Neural cell (in vitro differentiated cells): ENCODE results near the gene ANO5. TPM values are rescaled to one million over a fixed set of nuclear protein-coding genes. Genes with fewer than 3 reads are reported as not detected.

Source experiments
- H2AFZ ChIP-seq: fragments of 200-600, 300-800 bp; sonication (generic), shearing (Covaris generic); 2 replicates; pipeline ENCODE4 v1.6.0; 2014; ENCODE audit warnings: low read depth, mild to moderate bottlenecking, antibody characterized with exemption, low read length, moderate library complexity
- H3F3A ChIP-seq: fragments of 200-600 bp; shearing (Covaris generic); 2 replicates; pipeline ENCODE4 v1.6.1; 2016; ENCODE audit warnings: mild to moderate bottlenecking, moderate library complexity, mixed read lengths, antibody characterized with exemption, low read length; ENCODE audit not compliant: insufficient read depth, poor library complexity, severe bottlenecking
- H3K27ac ChIP-seq: fragments of 200-600, 300-800 bp; sonication (generic), shearing (Covaris generic); 2 replicates; pipeline ENCODE4 v1.5.1; 2014; ENCODE audit warnings: mild to moderate bottlenecking, low read length, moderate library complexity
- H3K27me3 ChIP-seq: fragments of 300-800, 200-600 bp; sonication (generic), shearing (Covaris generic); 2 replicates; pipeline ENCODE4 v1.6.0; 2014; ENCODE audit warnings: mild to moderate bottlenecking, low read depth, low read length, moderate library complexity; ENCODE audit not compliant: insufficient read depth
- H3K36me3 ChIP-seq: fragments of 300-800, 200-600 bp; sonication (generic), shearing (Covaris generic); 2 replicates; pipeline ENCODE4 v1.5.1; 2014; ENCODE audit warnings: mild to moderate bottlenecking, antibody characterized with exemption, low read length, moderate library complexity; ENCODE audit not compliant: insufficient read depth
- H3K4me2 ChIP-seq: fragments of 300-800, 200-600 bp; sonication (generic), shearing (Covaris generic); 2 replicates; pipeline ENCODE4 v1.6.0; 2014; ENCODE audit warnings: mild to moderate bottlenecking, low read length
- H3K4me3 ChIP-seq: fragments of 300-800, 200-600 bp; sonication (generic), shearing (Covaris generic); 2 replicates; pipeline ENCODE4 v1.5.1; 2014; ENCODE audit warnings: mild to moderate bottlenecking, low read length, moderate library complexity
- H3K79me2 ChIP-seq: fragments of 200-600 bp; shearing (Covaris generic); replicated peaks from 2 replicates; pipeline ENCODE4 v1.6.0; 2014; ENCODE audit warnings: mild to moderate bottlenecking, low read length, moderate library complexity; ENCODE audit not compliant: insufficient read depth
- H3K9ac ChIP-seq: fragments of 300-800, 200-600 bp; sonication (generic), shearing (Covaris generic); 2 replicates; pipeline ENCODE4 v1.6.1; 2016; ENCODE audit warnings: mild to moderate bottlenecking, low read length, mixed read lengths
- H3K9me2 ChIP-seq: fragments of 200-600 bp; shearing (Covaris generic); 2 replicates; pipeline ENCODE4 v1.6.1; 2016; ENCODE audit warnings: mild to moderate bottlenecking, low read length, mixed read lengths; ENCODE audit not compliant: insufficient read depth
- H3K9me3 ChIP-seq: fragments of 200-600, 300-800 bp; sonication (generic), shearing (Covaris generic); 2 replicates; pipeline ENCODE4 v1.6.1; 2016; ENCODE audit warnings: mild to moderate bottlenecking, mixed run types, low read length, moderate library complexity, mixed read lengths
- H4K20me1 ChIP-seq: fragments of 200-600 bp; shearing (Covaris generic); 2 replicates; pipeline ENCODE4 v1.6.1; 2016; ENCODE audit warnings: mild to moderate bottlenecking, mixed run types; ENCODE audit not compliant: insufficient read depth
- CTCF ChIP-seq: fragments of 450-650 bp; IDR thresholded peaks from 2 replicates; pipeline ENCODE4 v1.5.1; 2014; ENCODE audit warnings: antibody characterized with exemption, mild to moderate bottlenecking, moderate library complexity; ENCODE audit not compliant: poor library complexity, severe bottlenecking
- EP300 ChIP-seq: fragments of 450-650 bp; conservative IDR thresholded peaks from 2 replicates; pipeline ENCODE4 v1.6.1; 2014; ENCODE audit warnings: antibody characterized with exemption, mild to moderate bottlenecking, moderate library complexity; ENCODE audit not compliant: poor library complexity, severe bottlenecking
- EZH2 ChIP-seq: fragments of 200-600, 300-800 bp; shearing (Covaris generic), sonication (generic); IDR thresholded peaks from 2 replicates; pipeline ENCODE4 v1.6.1; 2014; ENCODE audit warnings: antibody characterized with exemption, low read length, borderline replicate concordance, mild to moderate bottlenecking; ENCODE audit not compliant: insufficient read depth, poor library complexity, severe bottlenecking
- MXI1 ChIP-seq: fragments of 450-650 bp; conservative IDR thresholded peaks from 2 replicates; pipeline ENCODE4 v1.6.1; 2014; ENCODE audit warnings: antibody characterized with exemption, mild to moderate bottlenecking; ENCODE audit not compliant: poor library complexity, severe bottlenecking
- POLR2AphosphoS5 ChIP-seq: IDR thresholded peaks from 2 replicates; pipeline ENCODE4 v1.6.1; 2012
- RAD21 ChIP-seq: fragments of 450-650 bp; conservative IDR thresholded peaks from 2 replicates; pipeline ENCODE4 v1.6.1; 2014; ENCODE audit warnings: antibody characterized with exemption, mild to moderate bottlenecking, moderate library complexity
- REST ChIP-seq: IDR thresholded peaks from 2 replicates; pipeline ENCODE4 v1.6.1; 2012; ENCODE audit warnings: borderline replicate concordance
- SMC3 ChIP-seq: fragments of 450-650 bp; conservative IDR thresholded peaks from 2 replicates; pipeline ENCODE4 v1.6.1; 2014; ENCODE audit warnings: antibody characterized with exemption, mild to moderate bottlenecking, moderate library complexity; ENCODE audit not compliant: poor library complexity
- TAF1 ChIP-seq: IDR thresholded peaks from 2 replicates; pipeline ENCODE4 v1.6.1; 2012; ENCODE audit warnings: low read depth
- polyA plus RNA-seq: library from polyadenylated mRNA; depleted of rRNA; stranded (reverse); fragments of >200 nt; gene quantifications from 2 replicates; pipeline ENCODE4 v1.2.3, GENCODE V29; 2014

Gene ANO5
- polyA plus RNA-seq, 1 donor from 2014 or later = 3.6 TPM

- H3K4me2 ChIP-seq = no peak overlapping the region
- H2AFZ ChIP-seq = no peak overlapping the region
- no peaks in the 10 kb centered on the region for H4K20me1 ChIP-seq
- H3F3A ChIP-seq = no peaks in the 10 kb centered on the region
- H3K9me2 ChIP-seq = no peaks in the 10 kb centered on the region
- TF ChIP-seq SMC3 (no peak), REST (no peak), CTCF (no peak), EZH2 (no peak), RAD21 (no peak), POLR2AphosphoS5 (no peak), TAF1 (no peak), MXI1 (no peak), EP300 (no peak)
- no peaks in the 10 kb centered on the region for H3K27me3 ChIP-seq
- H3K9ac ChIP-seq = no peak overlapping the region
- no peaks in the 10 kb centered on the region for H3K79me2 ChIP-seq
- H3K4me3 ChIP-seq = no peak overlapping the region
- H3K27ac ChIP-seq = no peak overlapping the region
- H3K9me3 ChIP-seq = no peaks in the 10 kb centered on the region
- H3K36me3 ChIP-seq = no peaks in the 10 kb centered on the region
Observed at GRCh38 chr11:22216940-22217339, 24.1 kb downstream of the ANO5 start.

- H3K4me3 ChIP-seq = no peak overlapping the region
- no peaks in the 10 kb centered on the region for H3K9me3 ChIP-seq
- TF ChIP-seq MXI1 (no peak), RAD21 (no peak), REST (no peak), POLR2AphosphoS5 (no peak), CTCF (no peak)
- no peaks in the 10 kb centered on the region for H3K36me3 ChIP-seq
- no peaks in the 10 kb centered on the region for H4K20me1 ChIP-seq
- H3K27ac ChIP-seq = no peak overlapping the region
- H3F3A ChIP-seq = no peaks in the 10 kb centered on the region
- no peak overlapping the region for H2AFZ ChIP-seq
- H3K9ac ChIP-seq = no peak overlapping the region
- H3K4me2 ChIP-seq = no peak overlapping the region
- no peaks in the 10 kb centered on the region for H3K9me2 ChIP-seq
- no peaks in the 10 kb centered on the region for H3K27me3 ChIP-seq
- H3K79me2 ChIP-seq = no peaks in the 10 kb centered on the region
Observed at GRCh38 chr11:22221143-22221542, 28.3 kb downstream of the ANO5 start.
